DND-41 (cell line): Measurements from ENCODE around the gene EIF4E3.

ENCODE experiments used
- ATAC-seq: fragments of 200-7000 bp; cut with Tn5 transposase; 3 replicates; pipeline ENCODE4 v1.9.1; 2021; ENCODE audit warnings: low read depth; ENCODE audit not compliant: insufficient read depth
- DNase-seq: peaks from one replicate; pipeline ENCODE4 v3.0.0-alpha.2; 2020
- H2AFZ ChIP-seq: 2 replicates; pipeline ENCODE4 v1.6.0; 2012; ENCODE audit warnings: low read depth, low read length
- H3K27ac ChIP-seq: 2 replicates; pipeline ENCODE4 v1.5.1; 2012; ENCODE audit warnings: low read length, inconsistent platforms
- H3K27me3 ChIP-seq: fragments of 200-600 bp; sonication (generic); 2 replicates; pipeline ENCODE4 v1.6.0; 2012; ENCODE audit warnings: low read length, mild to moderate bottlenecking, inconsistent platforms; ENCODE audit not compliant: insufficient read depth, poor library complexity
- H3K36me3 ChIP-seq: 2 replicates; pipeline ENCODE4 v1.5.1; 2012; ENCODE audit warnings: low read length, inconsistent platforms; ENCODE audit not compliant: insufficient read depth
- H3K4me1 ChIP-seq: 2 replicates; pipeline ENCODE4 v1.5.1; 2012; ENCODE audit warnings: mild to moderate bottlenecking, low read length; ENCODE audit not compliant: insufficient read depth
- H3K4me2 ChIP-seq: 2 replicates; pipeline ENCODE4 v1.6.0; 2012; ENCODE audit warnings: mild to moderate bottlenecking, moderate library complexity, low read length, inconsistent platforms; ENCODE audit not compliant: insufficient read depth
- H3K4me3 ChIP-seq, 2 experiments: fragments of 200-600 bp in 1 of 2; shearing (Covaris generic) in 1 of 2; 2 replicates each; pipeline ENCODE4 v1.5.1; 2012 to 2016; ENCODE audit warnings: inconsistent platforms in 2 of 2, low read length in 2 of 2, mild to moderate bottlenecking in 2 of 2, low read depth in 1 of 2, moderate library complexity in 1 of 2
- H3K79me2 ChIP-seq: 2 replicates; pipeline ENCODE4 v1.6.0; 2012; ENCODE audit warnings: low read length, inconsistent platforms; ENCODE audit not compliant: insufficient read depth
- H3K9ac ChIP-seq: 2 replicates; pipeline ENCODE4 v1.6.0; 2012; ENCODE audit warnings: low read depth, mild to moderate bottlenecking, inconsistent platforms, low read length, moderate library complexity
- H3K9me3 ChIP-seq: 2 replicates; pipeline ENCODE4 v1.5.1; 2012; ENCODE audit warnings: low read length, moderate library complexity, mild to moderate bottlenecking, inconsistent platforms; ENCODE audit not compliant: insufficient read depth, severe bottlenecking
- H4K20me1 ChIP-seq: 2 replicates; pipeline ENCODE4 v1.6.0; 2012; ENCODE audit warnings: low read length; ENCODE audit not compliant: insufficient read depth
- EZH2 ChIP-seq: IDR thresholded peaks from 3 replicates; pipeline ENCODE4 v1.6.1; 2012; ENCODE audit warnings: borderline replicate concordance, low read depth, mild to moderate bottlenecking, moderate library complexity, low read length, inconsistent platforms; ENCODE audit not compliant: severe bottlenecking
- TF ChIP-seq, protein P1 (sequence below): IDR thresholded peaks from 2 replicates; pipeline ENCODE4 v1.5.1; 2012; ENCODE audit warnings: borderline replicate concordance, low read length, moderate library complexity, mild to moderate bottlenecking; ENCODE audit not compliant: poor library complexity, severe bottlenecking; ENCODE audit errors: extremely low read depth

Gene EIF4E3

GRCh38 chr3:71754610-71755253, 29.5 kb upstream of the EIF4E3 start:
- H3K9ac ChIP-seq: no peak overlapping the region
- H3K4me2 ChIP-seq: no peak overlapping the region
- no peaks in the 10 kb centered on the region for H3K4me1 ChIP-seq
- H3K4me3 ChIP-seq: no peak overlapping the region
- H2AFZ ChIP-seq: no peak overlapping the region
- H3K27me3 ChIP-seq: peaks cover 6% of the 10 kb centered on the region
- DNase-seq: no peak
- no peaks in the 10 kb centered on the region for H3K36me3 ChIP-seq
- no peak overlapping the region for H3K27ac ChIP-seq
- H3K9me3 ChIP-seq: no peaks in the 10 kb centered on the region
- no peaks in the 10 kb centered on the region for H3K79me2 ChIP-seq
- no peaks in the 10 kb centered on the region for H4K20me1 ChIP-seq
- ATAC-seq: no peak
- no peak for TF ChIP-seq EZH2
- TF ChIP-seq, protein P1, sequence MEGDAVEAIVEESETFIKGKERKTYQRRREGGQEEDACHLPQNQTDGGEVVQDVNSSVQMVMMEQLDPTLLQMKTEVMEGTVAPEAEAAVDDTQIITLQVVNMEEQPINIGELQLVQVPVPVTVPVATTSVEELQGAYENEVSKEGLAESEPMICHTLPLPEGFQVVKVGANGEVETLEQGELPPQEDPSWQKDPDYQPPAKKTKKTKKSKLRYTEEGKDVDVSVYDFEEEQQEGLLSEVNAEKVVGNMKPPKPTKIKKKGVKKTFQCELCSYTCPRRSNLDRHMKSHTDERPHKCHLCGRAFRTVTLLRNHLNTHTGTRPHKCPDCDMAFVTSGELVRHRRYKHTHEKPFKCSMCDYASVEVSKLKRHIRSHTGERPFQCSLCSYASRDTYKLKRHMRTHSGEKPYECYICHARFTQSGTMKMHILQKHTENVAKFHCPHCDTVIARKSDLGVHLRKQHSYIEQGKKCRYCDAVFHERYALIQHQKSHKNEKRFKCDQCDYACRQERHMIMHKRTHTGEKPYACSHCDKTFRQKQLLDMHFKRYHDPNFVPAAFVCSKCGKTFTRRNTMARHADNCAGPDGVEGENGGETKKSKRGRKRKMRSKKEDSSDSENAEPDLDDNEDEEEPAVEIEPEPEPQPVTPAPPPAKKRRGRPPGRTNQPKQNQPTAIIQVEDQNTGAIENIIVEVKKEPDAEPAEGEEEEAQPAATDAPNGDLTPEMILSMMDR: no peak

- H3K9ac ChIP-seq: no peak within 1 kb of the TSS
- no peak for TF ChIP-seq EZH2
- TF ChIP-seq, protein P1: no peak
- no peak within 1 kb of the TSS for H3K4me3 ChIP-seq
- no peak within 1 kb of the TSS for H3K27ac ChIP-seq
- H3K9me3 ChIP-seq: no peaks in the 10 kb centered on the region
- no peaks in the 10 kb centered on the region for H3K4me1 ChIP-seq
- no peak within 1 kb of the TSS for H3K4me2 ChIP-seq
- peaks cover 6% of the 10 kb centered on the region for H3K27me3 ChIP-seq
- ATAC-seq (no peak), DNase-seq (no peak)
- no peaks in the 10 kb centered on the region for H3K36me3 ChIP-seq
- no peaks in the 10 kb centered on the region for H3K79me2 ChIP-seq
- H4K20me1 ChIP-seq: no peaks in the 10 kb centered on the region
- H2AFZ ChIP-seq: no peak within 1 kb of the TSS
Measured at GRCh38 chr3:71753701-71754609, 28.8 kb upstream of the EIF4E3 start, which contains the start of gene GPR27. Gene GPR27, plus strand, starts transcription at chr3:71753855. Its CDS starts 195 bp downstream, at chr3:71754050.

DNA sequence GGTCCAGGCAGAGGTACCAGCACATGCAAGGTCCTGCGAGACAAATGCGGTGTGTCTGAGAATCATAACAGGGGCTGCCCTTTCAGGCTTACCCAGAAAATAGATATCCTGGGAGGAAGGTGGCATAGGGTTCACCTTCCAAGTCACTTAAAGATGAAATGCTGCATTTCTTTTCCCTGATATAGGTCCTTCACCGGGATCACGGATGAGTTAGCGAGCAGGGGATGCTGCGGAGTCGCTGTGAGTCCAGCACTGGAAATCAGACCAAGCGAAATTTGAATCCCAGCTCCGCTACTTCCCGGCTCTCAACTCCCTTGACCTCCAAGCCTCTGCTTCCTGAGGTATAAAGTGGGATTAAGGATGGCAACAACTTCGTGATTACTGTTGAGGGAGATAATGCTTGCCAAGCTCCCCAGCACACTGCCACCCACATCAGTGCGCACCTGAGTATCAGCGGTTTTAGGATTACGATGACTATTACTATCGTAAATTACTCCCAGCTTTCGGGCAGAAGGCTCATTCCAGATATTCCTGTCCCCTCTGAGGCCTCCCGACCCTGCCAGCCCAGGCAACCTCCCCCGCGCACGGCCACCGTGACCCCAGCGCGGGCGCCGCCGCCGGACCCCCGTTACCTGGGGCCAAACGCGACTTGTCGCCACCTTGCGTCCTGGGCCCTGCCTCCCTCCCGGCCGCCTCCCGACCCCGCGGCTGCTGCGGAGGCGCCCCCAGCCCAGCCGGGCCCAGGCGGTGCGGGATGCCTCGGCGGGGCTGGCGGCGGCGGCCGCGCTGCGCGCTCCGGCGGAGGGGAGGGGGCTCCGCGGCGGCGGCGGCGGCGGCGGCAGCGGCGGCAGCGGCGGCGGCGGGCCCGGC, 27.9 kb upstream of the EIF4E3 start:
- H3K4me3 ChIP-seq: no peak overlapping the region

More for the DNA sequence above, 27.9 kb upstream of the EIF4E3 start:
- Histone ChIP-seq H3K4me2 (no peak overlapping the region), H4K20me1 (no peaks in the 10 kb centered on the region), H3K9ac (no peak overlapping the region), H3K9me3 (no peaks in the 10 kb centered on the region), H3K4me1 (no peaks in the 10 kb centered on the region), H3K27ac (no peak overlapping the region), H2AFZ (no peak overlapping the region), H3K79me2 (no peaks in the 10 kb centered on the region), H3K36me3 (no peaks in the 10 kb centered on the region), H3K27me3 (peaks cover 6% of the 10 kb centered on the region)
- TF ChIP-seq EZH2: no peak
- TF ChIP-seq, protein P1: no peak
- no peak for DNase-seq
- no peak for ATAC-seq
